ENCODE measurements around the gene ISOC2.

DNA sequence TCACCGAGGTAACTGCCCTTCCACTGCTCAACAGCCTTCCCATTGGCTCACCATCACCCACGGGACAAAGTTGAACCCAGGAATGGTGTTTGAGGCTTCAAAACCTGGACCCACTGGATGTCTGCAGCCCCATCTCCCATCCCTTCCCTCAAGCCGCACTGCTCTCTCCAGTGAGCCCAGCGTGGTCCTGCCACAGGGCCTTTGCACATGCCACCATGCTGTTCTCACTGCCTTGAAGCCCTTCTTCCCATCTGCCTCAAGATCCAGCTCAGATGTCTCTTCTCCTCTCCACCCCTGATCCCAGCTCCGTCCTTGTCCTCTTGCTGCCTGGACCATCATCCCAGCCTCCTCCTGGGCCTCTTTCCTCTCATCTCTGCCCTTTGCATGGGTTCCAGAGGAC, 22.4 kb downstream of the ISOC2 start:
- no peak for TF ChIP-seq POLR2AphosphoS5 (IDR thresholded peaks at IDR 0.05; ENCODE audit: borderline replicate concordance, low read depth, low read length)
- no peak for TF ChIP-seq EZH2 (IDR thresholded peaks at IDR 0.05)

Data from SK-N-MC (cell line).